ENCODE data around the gene SHC4.

GRCh38 chr15:48975472-48976419, 12.0 kb upstream of the SHC4 start:
- TF ChIP-seq POLR2A (IDR thresholded peaks at IDR 0.05) (no peak), CTCF (IDR thresholded peaks at IDR 0.05) (peak in 3 of 4 experiments; percentile 23 to 97 (median 41)), POLR2AphosphoS5 (IDR thresholded peaks at IDR 0.05) (peak in 3 of 4 donors; percentile 4 to 40 (median 31))
